Transverse colon (tissue), 4 donors: Measurements from ENCODE around the gene TPM1.

Experiments
- CTCF ChIP-seq, 5 experiments: fragments of 200-600 bp in 3 of 5; fragments of 450-650 bp in 2 of 5; sonication (generic) in 3 of 5; IDR thresholded peaks; 1 replicate in 2 of 5; 2 replicates in 3 of 5; pipeline ENCODE4 v1.5.1; 2016 to 2017; ENCODE audit warnings: antibody characterized with exemption in 5 of 5, inconsistent platforms in 3 of 5, mild to moderate bottlenecking in 2 of 5, moderate library complexity in 1 of 5
- EP300 ChIP-seq: sonication (generic); formaldehyde crosslinking; IDR thresholded peaks from one replicate; pipeline ENCODE4 v1.6.1; 2017; ENCODE audit warnings: antibody characterized with exemption, low read depth
- POLR2A ChIP-seq: fragments of 450-650 bp; IDR thresholded peaks from one replicate; pipeline ENCODE4 v1.6.1; 2016; ENCODE audit warnings: antibody characterized with exemption, mild to moderate bottlenecking, moderate library complexity
- POLR2AphosphoS5 ChIP-seq, 3 donors: sonication (generic); formaldehyde crosslinking; IDR thresholded peaks; one replicate each; pipeline ENCODE4 v1.6.1; 2016; ENCODE audit warnings: antibody characterized with exemption in 3 of 3

GRCh38 chr15:63112871-63113270, 70.3 kb downstream of the TPM1 start:
- TF ChIP-seq CTCF (IDR thresholded peaks at IDR 0.05) (no peak), POLR2A (no peak), POLR2AphosphoS5 (IDR thresholded peaks at IDR 0.05) (no peak), EP300 (no peak)
